Central memory CD4-positive, alpha-beta T cell (primary cell): ENCODE measurements around the gene NAA10.

Experiments used
- DNase-seq: peaks from one replicate; pipeline ENCODE4 v3.0.0; 2022
- total RNA-seq, 3 experiments: gene quantifications; one replicate each; lab custom pipeline; 2026; lab: John Stamatoyannopoulos, UW

The NAA10 gene
- total RNA-seq = 17.9 to 39.8 (median 20.5) reads per million in 3 experiments

- DNase-seq = peak; percentile 35
These were observed at the start of gene NAA10 for GRCh38 chrX:153934762-153935325. TSS of gene NAA10 (minus strand) at chrX:153935037. CDS start at chrX:153934904, 133 bp downstream.

- no peak for DNase-seq
These were observed 48.5 kb upstream of the NAA10 start for GRCh38 chrX:153983321-153983801.

GRCh38 chrX:153981771-153982533, 47.1 kb upstream of the NAA10 start:
- peak; percentile 72 for DNase-seq

- no peak for DNase-seq
These were observed 46.4 kb upstream of the NAA10 start for GRCh38 chrX:153981231-153981630.

GRCh38 chrX:153980394-153980793, 45.6 kb upstream of the NAA10 start:
- peak; percentile 19 for DNase-seq

- DNase-seq = no peak
These were observed 40.0 kb upstream of the NAA10 start for GRCh38 chrX:153974726-153975286.

- DNase-seq = no peak
These were observed 39.3 kb upstream of the NAA10 start for GRCh38 chrX:153974003-153974725.

- no peak for DNase-seq
These were observed 38.5 kb upstream of the NAA10 start for GRCh38 chrX:153973127-153974002.

- peak; percentile 91 for DNase-seq
These were observed 37.7 kb upstream of the NAA10 start, which contains the start of gene TMEM187 for GRCh38 chrX:153972368-153973126. TSS of gene TMEM187 (plus strand) at chrX:153972754. CDS start at chrX:153982063, 9,309 bp downstream.

GRCh38 chrX:153971450-153972367, 36.9 kb upstream of the NAA10 start, which contains the start of gene HCFC1:
TSS of gene HCFC1 (minus strand) at chrX:153971818. CDS start at chrX:153970840, 978 bp downstream.
- peak; percentile 94 for DNase-seq

GRCh38 chrX:153971124-153971449, 36.2 kb upstream of the NAA10 start:
- DNase-seq = peak; percentile 91

GRCh38 chrX:153970357-153971123, 35.7 kb upstream of the NAA10 start:
- no peak for DNase-seq

GRCh38 chrX:153969904-153970356, 35.1 kb upstream of the NAA10 start:
- peak; percentile 24 for DNase-seq

GRCh38 chrX:153969125-153969903, 34.5 kb upstream of the NAA10 start:
- no peak for DNase-seq

GRCh38 chrX:153968754-153969124, 33.9 kb upstream of the NAA10 start:
- peak; percentile 41 for DNase-seq

GRCh38 chrX:153968255-153968654, 33.4 kb upstream of the NAA10 start:
- no peak for DNase-seq

- DNase-seq = peak; percentile 52
These were observed 32.8 kb upstream of the NAA10 start for GRCh38 chrX:153967536-153968224.
